Ureter (tissue), 1 donor: ENCODE data around the gene NFATC1. TPM values are rescaled to one million over a fixed set of nuclear protein-coding genes. Genes with fewer than 3 reads are reported as not detected.

Experiments used
- DNase-seq: peaks from one replicate; pipeline ENCODE4 v3.0.0-alpha.2; 2020; ENCODE audit warnings: low spot score
- total RNA-seq: library from RNA; stranded (reverse); gene quantifications from one replicate; pipeline ENCODE4 v1.2.4, GENCODE V29; 2023
- donor health status: DM: yes; HTN: yes; CAD: no.

Gene NFATC1
- total RNA-seq, 1 donor from 2014 or later, result 13.8 TPM

DNA sequence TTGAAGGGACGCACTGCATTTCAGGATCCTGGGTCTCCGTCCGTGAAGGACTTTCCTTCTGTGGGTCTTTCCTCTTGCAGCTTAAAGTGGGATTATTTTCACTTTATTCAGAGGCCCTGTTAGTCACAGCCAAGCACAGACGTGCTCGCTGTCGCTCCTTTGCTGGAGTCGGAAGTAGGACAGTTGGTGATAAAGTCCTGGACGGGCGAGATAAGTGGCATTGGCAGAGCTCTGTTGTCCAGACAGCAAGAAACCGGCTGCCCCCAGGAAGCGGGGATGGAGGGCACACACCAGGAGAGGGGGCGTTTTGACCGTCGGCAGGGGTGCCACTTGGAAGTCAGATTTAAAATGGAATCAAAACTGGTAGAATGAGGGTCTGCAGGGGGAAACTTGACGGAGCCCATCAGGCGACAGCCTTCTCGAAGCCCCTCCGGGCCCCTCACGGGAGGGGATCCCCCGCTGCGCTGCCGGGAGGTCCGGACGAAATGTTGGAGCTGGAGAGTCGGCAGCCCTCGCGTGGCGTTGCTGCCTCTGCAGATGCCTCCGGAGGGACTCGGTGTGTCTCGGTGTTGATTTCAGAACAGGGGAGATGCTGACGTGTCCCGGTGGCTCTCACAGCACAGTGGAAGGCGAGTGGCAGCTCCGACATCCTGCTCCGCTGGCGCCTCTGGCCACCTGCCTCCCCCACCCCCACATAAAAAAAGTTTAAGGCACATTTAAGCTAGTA, 124.2 kb downstream of the NFATC1 start:
- peak; percentile 42 for DNase-seq

DNA sequence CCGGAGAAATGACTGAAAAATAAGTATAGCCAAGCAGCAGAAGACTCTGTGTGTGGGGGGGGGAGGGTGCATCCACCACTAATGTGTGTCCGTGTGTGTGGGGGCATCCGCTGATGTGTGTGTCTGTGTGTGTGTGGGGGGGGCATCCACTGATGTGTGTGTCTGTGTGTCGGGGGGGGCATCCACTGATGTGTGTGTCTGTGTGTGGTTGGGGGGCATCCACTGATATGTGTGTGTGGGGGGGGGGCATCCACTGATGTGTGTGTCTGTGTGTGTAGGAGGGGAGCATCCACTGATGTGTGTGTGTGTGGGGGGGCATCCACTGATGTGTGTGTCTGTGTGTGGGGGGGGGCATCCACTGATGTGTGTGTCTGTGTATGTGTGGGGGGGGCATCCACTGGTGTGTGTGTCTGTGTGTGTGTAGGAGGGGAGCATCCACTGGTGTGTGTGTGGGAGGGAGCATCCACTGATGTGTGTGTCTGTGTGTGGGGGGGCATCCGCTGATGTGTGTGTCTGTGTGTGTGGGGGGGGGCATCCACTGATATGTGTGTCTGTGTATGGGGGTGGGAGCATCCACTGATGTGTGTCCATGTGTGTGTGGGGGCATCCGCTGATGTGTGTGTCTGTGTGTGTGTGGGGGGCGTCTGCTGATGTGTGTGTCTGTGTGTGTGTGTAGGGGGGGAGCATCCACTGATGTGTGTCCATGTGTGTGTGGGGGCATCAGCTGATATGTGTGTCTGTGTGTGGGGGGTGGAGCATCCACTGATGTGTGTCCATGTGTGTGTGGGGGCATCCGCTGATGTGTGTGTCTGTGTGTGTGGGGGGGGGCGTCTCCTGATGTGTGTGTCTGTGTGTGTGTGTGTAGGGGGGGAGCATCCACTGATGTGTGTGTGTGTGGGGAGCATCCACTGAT, 125.0 kb downstream of the NFATC1 start:
- DNase-seq, result no peak

DNA sequence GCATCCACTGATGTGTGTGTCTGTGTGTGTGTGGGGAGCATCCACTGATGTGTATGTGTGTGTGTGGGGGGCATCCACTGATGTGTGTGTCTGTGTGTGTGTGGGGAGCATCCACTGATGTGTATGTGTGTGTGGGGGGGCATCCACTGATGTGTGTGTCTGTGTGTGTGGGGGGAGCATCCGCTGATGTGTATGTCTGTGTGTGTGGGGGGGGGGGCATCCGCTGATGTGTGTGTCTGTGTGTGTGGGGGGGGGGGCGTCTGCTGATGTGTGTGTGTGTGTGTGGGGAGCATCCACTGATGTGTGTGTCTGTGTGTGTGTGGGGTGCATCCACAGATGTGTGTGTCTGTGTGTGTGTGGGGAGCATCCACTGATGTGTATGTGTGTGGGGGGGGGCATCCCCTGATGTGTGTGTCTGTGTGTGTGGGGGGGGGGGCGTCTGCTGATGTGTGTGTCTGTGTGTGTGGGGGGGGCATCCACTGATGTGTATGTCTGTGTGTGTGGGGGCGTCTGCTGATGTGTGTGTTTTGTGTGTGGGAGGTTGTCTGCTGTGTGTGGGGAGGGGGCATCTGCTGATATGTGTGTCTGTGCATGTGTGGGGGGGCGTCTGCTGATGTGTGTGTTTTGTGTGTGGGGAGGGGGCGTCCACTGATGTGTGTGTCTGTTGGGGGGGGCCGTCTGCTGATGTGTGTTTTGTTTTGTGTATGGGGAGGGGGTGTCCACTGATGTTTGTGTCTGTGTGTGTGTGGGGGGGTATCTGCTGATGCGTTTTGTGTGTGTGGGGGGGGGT, 125.9 kb downstream of the NFATC1 start:
- peak; percentile 30 for DNase-seq

DNA sequence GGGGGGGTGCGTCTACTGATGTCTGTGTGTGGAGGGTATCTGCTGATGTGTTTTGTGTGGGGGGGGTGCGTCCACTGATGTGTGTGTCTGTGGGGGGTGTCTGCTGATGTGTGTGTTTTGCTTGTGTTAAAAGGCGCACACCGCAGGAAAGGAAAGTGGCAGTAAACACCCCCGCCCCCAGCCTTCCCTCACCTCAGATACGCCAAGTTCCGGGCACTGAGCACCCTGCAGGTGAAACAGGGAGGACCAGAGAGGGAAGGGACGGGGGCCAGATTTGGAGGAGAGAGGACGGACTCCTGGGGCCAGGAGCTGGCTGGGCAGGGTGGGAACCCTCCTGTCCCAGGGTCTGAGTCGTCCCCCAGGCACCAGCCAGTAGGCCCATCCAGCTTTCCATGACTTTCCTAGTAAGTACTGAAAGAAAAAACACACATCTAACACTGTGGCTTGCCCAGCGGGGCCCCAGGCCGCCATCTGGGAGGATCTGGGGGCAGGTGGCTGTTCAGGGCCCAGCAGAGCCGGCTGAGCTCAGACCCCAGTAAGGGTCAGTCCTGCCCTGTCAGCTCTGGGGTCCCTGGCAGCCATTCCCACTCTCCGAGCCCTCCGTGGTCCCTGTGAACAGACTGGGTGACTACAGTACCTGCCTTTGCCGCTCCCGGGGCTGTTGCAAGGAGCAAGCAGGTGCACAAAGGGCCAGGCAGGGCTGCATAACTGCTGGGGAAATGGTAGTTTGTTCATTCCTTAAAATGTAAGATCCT, 126.9 kb downstream of the NFATC1 start:
- peak; percentile 43 for DNase-seq

DNA sequence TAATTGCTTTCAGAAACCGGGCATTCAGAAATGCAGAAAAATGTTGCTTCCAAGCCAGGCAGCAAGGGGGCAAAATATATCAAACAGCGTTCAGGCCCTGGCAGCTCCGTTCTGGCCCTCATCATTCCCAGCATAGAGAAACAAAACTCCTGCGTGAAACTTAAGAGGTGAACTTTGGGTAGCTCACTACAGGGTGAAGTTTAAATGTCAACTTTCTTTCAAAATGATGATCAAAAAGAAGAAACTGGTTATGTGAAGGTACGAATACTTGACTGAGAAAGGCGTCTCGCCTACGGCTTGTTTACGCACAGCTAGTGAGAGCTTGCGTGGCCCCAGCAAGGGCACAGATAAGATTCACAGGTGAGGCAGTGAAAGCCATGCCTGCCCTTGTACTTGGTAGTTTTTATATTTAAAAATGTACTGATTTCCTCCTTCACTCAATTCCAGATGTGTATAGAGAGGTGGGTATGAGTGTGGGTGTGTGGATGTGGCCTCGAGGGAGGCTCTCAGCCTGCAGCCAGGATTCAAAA, 127.5 kb downstream of the NFATC1 start:
- DNase-seq, result no peak

DNA sequence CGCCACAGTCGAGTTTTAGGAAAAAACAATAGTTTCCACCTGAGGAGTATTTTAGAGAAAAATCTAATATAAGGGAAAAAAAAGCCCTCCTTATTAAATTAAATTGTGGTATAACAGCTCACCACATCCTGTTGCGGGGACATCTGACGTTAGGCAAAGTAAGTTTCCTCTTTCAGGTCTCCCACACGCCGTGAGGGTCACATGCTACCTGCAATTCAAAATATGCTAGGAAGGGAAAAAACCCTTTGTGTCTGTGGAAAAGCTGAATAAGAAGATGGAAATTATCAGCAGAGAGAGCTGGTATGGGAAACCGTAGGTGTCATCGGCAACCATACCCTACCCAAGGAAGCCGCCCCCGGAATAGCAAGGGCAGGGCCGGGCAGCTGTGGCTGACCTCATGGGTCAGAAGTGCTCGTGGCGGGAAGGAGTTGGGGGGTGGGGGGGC, 128.0 kb downstream of the NFATC1 start:
- peak; percentile 40 for DNase-seq

DNA sequence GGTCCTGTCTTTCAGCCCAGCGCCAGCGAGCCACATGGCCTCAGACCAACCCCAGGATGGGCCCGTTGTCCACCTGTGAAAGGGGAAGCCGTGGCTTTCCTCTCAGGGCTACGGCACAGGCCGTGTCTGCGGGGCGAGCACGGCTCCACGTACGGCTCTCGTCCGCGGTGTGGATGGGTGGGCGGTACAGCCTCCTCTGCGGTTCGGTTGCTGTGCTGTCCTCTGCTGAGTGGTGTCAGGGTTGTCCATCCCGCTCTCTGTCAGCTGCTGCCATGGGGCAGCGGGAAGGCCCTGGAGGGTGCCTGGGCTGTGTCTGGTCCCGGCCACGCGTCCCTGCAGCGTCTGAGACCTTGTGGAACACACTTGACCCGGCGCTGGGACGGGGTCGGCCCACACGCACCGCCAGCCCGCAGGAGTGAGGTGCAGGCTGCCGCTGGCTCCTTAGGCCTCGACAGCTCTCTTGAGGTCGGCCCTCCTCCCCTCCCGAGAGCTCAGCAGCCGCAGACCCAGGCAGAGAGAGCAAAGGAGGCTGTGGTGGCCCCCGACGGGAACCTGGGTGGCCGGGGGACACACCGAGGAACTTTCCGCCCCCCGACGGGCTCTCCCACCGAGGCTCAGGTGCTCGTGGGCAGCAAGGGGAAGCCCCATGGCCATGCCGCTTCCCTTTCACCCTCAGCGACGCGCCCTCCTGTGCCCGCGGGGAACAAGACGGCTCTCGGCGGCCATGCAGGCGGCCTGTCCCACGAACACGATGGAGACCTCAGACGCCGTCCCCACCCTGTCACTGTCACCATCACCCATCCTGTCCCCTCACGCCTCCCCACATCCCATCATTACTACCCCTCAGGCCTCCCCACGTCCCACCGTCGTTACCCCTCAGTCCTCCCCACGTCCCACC, 128.7 kb downstream of the NFATC1 start:
- DNase-seq, result peak; percentile 42

DNA sequence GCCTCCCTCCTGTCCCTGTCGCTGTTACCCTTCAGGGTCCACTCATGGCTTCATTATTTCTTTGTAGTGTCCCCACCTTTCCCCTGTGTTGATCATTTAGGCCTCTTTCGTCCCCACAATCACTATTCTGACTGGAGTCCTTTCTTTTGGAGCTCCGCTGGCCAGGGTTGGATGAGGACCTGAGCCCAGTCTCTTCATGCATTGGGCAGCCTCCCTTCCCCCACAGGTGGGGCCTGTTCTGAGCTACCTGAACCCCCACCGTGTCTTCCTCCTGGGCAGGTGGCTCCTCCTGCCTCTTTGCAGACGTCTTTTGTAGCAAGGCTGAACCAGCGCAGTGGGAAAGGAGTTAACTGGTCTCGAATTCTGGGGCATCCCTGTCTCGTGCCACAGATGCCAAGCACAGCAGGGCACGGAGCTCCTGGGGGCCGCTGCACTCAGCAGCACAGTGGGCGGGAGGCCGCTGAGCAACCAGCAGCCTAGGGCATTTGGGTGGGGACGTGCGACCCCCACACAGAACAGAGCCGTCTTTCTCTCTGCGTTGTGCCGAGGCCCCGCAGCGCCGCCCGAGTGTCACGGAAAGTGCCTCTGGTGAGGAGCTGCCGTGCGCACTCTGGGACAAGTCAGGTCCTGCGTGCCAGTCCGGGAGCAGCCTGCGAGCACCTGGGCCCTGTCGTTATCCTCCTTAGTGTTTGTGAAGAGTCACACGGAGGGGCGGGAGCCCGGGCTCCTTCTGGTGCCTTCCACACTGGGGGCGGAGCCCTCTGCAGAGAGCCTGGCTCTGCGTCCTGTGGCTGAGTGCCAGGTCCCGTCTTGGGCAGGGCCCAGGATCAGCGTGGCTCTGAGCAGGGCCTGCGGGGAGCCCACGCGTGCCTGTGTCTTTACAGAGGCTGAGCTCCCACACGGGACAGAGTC, 130.1 kb downstream of the NFATC1 start:
- peak; percentile 70 for DNase-seq

DNA sequence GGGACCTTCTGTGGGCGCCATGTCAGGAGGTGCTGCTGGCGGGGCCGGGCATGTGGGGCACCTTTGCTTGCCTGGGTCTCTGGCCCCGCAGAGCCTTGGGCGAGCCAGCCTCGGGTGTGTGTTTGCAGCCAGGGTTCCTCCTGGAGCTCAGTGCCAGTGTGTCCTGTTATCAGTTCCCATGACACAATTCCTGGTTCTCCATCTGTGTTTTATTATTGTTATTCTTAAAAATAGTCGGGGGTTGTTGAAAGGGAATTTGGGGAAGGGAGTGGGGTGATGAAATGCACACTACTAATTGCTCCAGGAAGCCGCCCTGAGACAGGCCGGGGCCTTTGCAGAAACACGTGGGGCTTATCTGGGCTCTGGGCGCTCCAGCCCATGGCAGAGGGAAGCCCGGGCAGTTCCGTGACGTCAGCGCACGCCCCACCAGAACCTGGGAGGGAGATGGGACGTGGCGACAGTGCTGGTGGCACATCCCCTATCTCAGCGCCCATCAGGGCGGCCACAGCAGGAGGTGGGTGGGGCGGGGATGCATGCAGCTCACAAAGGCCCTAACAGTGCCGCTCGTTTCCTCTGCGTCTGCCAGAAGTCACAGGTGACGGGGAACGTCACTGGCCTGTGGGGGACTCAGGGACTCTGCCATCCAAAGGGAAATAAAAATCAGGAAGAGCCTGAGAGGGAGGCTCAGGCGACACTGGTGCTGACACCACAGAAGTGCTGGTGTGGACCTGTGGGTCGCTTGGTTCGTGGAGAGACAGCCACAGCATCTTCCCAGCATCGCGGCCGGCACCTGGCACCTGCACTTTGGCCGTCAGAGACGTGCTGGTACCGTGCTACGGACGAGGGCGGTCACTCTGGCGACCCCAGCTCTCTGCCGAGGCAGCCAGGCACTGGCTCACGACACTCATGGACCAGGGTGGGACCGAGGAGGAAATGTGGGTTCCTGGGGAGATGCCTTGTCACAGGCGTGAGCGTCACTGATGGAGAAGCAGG, 131.0 kb downstream of the NFATC1 start:
- no peak for DNase-seq

DNA sequence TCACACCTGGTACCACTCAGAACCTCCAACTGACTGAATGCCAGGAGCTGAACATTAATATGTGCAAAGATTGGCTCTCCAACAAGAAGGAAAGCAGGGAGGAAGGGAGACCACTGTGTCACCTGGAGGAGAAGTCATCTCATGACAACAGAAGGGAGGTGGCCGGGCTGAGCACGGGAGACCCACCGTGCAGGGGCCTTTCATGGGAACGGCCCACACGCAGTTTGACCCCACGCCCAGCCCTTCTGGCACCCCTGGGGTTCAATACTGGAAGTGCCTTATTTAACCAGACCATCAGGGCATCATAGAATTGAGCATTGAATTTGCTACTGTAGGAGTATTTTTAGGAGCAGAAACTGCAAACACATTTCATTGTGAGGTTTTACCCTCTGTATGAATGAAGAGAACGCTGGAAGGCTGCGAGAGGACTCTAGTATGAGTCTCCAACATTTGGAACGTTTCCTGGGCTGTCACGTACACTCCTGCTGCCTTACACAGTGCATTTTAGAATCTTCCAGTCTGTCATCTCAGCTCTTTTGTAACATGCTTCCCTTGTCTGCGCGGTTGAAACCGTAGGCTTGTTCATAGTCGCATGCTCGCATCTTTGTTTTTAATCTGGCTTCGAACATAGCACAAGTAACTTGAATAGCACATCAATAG, 132.1 kb downstream of the NFATC1 start:
- DNase-seq, result no peak

DNA sequence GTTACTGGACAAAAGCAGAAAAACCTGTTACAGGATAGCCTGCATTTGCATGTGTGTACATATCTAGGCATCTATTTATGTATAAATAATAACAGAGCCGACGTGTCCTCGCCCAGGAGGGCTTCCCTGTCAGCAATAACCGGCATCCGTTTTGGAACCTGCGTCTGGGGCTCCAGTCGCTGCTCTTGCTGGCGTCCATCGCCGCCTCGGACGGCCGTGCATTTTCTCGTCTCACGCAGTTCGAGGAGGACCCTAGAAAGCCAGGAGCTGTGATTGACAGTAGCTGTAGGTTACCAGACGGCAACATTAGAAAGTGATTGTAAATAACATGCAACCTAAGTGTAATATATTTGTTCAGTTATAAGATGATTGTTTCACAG, 132.6 kb downstream of the NFATC1 start:
- DNase-seq, result no peak

DNA sequence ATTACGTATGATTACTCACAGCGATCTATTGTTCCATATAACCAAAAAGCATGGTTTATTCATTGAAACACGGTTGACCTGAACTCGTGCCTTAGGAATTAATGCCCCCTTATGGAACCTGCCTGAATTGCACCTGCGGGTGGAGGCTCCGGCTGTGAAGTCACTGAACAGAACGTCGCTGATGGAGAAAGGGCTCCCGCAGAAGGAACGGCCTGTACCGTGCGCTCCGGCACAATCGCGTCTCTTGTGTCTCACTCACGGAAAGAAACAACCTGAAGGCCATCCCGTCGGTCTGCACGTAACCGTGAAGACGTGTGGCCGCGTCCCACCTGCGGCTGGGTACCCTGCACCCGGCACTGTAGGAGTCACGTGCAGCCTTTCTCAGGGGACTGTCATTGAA, 133.1 kb downstream of the NFATC1 start:
- DNase-seq, result peak; percentile 80

DNA sequence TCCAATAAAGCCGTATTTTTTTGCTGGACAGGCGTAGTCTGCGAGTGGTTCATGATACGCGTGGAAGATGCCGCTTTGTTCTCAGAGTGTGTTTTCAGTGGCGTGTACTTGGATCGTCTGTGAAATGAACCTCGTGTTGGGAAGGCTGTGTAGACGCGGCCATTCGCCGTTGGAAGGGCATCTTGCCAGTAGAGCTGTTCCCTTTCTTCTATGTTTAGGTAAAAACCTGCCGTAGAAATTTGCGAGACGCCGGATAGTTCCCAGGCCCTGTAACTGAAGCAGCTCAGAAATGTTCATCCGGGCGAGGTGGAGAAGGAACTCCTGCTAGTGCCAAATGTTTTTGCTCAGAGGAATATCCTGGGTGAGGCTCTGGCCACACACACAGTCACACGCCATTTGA, 133.6 kb downstream of the NFATC1 start:
- no peak for DNase-seq

DNA sequence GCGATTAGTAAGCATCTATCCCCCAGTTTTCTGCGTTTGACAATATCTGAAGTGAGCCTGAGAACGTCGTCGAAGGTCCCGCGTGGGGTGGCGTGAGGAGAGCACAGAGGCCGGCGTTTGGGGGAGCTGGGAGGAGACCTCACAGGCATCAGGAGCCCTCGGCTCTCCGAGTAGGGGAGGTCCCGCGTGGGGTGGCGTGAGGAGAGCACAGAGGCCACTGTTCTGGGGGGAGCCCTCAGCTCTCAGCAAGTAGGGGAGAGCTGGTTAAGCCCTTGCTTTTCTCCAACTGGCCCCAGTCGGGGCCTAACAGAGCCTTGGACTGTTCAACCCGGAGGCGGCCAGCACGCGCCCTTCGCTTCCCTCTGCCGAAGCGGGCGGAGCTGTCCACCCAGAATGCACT, 134.3 kb downstream of the NFATC1 start:
- no peak for DNase-seq

DNA sequence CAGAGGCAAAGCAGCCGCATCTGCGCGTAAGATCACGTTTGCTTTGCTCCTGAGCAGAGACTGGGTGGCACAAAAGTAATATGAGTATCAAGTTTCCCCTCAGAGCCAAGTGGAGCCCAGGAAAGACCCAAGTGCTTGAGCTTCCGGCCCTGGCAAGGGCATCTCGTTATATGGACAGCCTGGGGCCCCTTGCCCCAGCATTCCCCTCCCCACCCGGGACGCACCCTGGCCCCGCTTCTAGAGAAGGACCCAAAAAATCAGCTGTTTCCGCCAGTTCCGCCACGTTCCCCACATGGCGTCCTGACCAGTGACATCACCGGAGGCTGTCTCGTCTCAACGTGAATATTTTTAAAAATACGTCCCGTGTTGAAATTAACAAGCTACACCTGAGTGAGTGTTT, 135.1 kb downstream of the NFATC1 start:
- DNase-seq, result no peak

DNA sequence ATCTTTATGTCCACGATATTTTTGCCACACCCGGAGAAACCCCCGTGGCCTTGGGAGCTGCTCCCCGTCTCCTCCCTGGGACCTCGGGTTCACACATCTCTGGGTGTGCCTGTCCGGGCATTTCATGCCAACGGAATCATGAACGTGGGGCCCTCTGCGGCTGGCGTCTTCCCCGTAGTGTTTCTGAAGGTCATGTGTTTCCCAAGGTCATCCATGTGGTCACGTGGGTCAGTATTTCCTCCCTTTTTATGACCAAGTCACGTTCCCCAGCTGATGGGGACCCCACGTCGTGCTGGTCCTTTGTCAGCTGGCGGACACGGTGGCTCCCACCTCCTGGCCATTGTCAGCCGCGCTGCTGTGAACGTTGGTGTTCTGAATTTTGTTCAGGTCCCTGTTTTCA, 135.7 kb downstream of the NFATC1 start:
- DNase-seq, result no peak

DNA sequence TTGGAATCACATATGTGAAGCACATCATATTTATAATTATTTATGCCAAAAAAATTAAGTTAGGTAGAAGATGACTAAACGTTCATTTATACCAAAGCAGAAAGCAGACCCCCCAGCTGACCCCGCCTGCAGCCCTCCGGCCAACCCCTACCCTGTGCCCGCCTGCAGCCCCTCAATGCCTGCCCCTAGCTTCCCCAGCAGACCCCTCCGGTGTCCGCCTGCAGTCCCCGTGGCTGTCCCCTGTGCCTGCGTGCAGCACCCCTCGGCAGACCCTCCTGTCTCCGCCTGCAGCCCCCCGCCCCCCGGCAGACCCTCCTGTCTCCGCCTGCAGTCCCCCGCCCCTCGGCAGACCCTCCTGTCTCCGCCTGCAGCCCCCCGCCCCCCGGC, 136.2 kb downstream of the NFATC1 start:
- DNase-seq, result no peak
